Neural progenitor cell (in vitro differentiated cells): ENCODE data around the gene AQP11. TPM values are rescaled to one million over a fixed set of nuclear protein-coding genes. Genes with fewer than 3 reads are reported as not detected.

ENCODE experiments used
- DNase-seq: peaks from one replicate; pipeline ENCODE4 v3.0.0-alpha.2; 2016; ENCODE audit warnings: low spot score
- H2AFZ ChIP-seq: fragments of 200-600 bp; sonication (generic); replicated peaks from 2 replicates; pipeline ENCODE4 v1.6.1; 2016; ENCODE audit warnings: antibody characterized with exemption
- H3F3A ChIP-seq: fragments of 200-600 bp; sonication (generic); 2 replicates; pipeline ENCODE4 v1.6.1; 2016; ENCODE audit warnings: antibody characterized with exemption, low read depth
- H3K27ac ChIP-seq: fragments of 200-600 bp; sonication (generic); 2 replicates; pipeline ENCODE4 v1.5.1; 2016; ENCODE audit warnings: mild to moderate bottlenecking
- H3K27me3 ChIP-seq: fragments of 200-600 bp; sonication (generic); 2 replicates; pipeline ENCODE4 v1.6.1; 2016; ENCODE audit warnings: mild to moderate bottlenecking, moderate library complexity
- H3K36me3 ChIP-seq: fragments of 200-600 bp; sonication (generic); 2 replicates; pipeline ENCODE4 v1.5.1; 2016
- H3K4me1 ChIP-seq: fragments of 200-600 bp; sonication (generic); 2 replicates; pipeline ENCODE4 v1.6.1; 2016; ENCODE audit warnings: mixed run types
- H3K4me2 ChIP-seq: fragments of 200-600 bp; sonication (generic); 2 replicates; pipeline ENCODE4 v1.6.1; 2016
- H3K4me3 ChIP-seq: fragments of 200-600 bp; sonication (generic); 2 replicates; pipeline ENCODE4 v1.5.1; 2016
- H3K79me2 ChIP-seq: fragments of 200-600 bp; sonication (generic); 2 replicates; pipeline ENCODE4 v1.6.1; 2016; ENCODE audit warnings: low read depth
- H3K9ac ChIP-seq: fragments of 200-600 bp; sonication (generic); 2 replicates; pipeline ENCODE4 v1.6.1; 2016
- H3K9me3 ChIP-seq: fragments of 200-600 bp; sonication (generic); 2 replicates; pipeline ENCODE4 v1.5.1; 2016; ENCODE audit warnings: low read depth
- H4K20me1 ChIP-seq: fragments of 200-600 bp; sonication (generic); 2 replicates; pipeline ENCODE4 v1.6.1; 2016; ENCODE audit warnings: low read depth
- H3K27ac Mint-ChIP-seq: 3 replicates; pipeline ENCODE4 v1.8.0; 2021; ENCODE audit warnings: mixed read lengths
- H3K27me3 Mint-ChIP-seq: 2 replicates; pipeline ENCODE4 v1.8.0; 2022; ENCODE audit warnings: low read depth, mild to moderate bottlenecking, inconsistent platforms, moderate library complexity, mixed read lengths; ENCODE audit not compliant: insufficient read depth
- H3K36me3 Mint-ChIP-seq: 3 replicates; pipeline ENCODE4 v1.8.0; 2021; ENCODE audit warnings: mixed read lengths
- H3K4me1 Mint-ChIP-seq: 3 replicates; pipeline ENCODE4 v1.8.0; 2021; ENCODE audit warnings: mixed read lengths
- H3K4me3 Mint-ChIP-seq: 3 replicates; pipeline ENCODE4 v1.8.0; 2021; ENCODE audit warnings: mild to moderate bottlenecking, moderate library complexity, mixed read lengths
- H3K9me3 Mint-ChIP-seq: 3 replicates; pipeline ENCODE4 v1.8.0; 2020; ENCODE audit warnings: mixed read lengths
- EZH2 ChIP-seq: fragments of 200-600 bp; sonication (generic); IDR thresholded peaks from 2 replicates; pipeline ENCODE4 v1.6.1; 2017; ENCODE audit warnings: antibody characterized with exemption, mild to moderate bottlenecking, moderate library complexity
- EZH2phosphoT487 ChIP-seq: fragments of 200-600 bp; sonication (generic); IDR thresholded peaks from 2 replicates; pipeline ENCODE4 v1.6.1; 2017; ENCODE audit warnings: antibody characterized with exemption
- total RNA-seq: library from RNA; depleted of rRNA; stranded (reverse); fragments of >200 nt; gene quantifications from 2 replicates; pipeline ENCODE4 v1.2.3, GENCODE V29; 2015; ENCODE audit warnings: low replicate concordance
- TF ChIP-seq, protein P1 (sequence below): fragments of 200-600 bp; sonication (generic); IDR thresholded peaks from 2 replicates; pipeline ENCODE4 v1.5.1; 2017; ENCODE audit warnings: antibody characterized with exemption, mild to moderate bottlenecking

The AQP11 gene
- total RNA-seq, 1 donor from 2014 or later, result 0.24 TPM

DNA sequence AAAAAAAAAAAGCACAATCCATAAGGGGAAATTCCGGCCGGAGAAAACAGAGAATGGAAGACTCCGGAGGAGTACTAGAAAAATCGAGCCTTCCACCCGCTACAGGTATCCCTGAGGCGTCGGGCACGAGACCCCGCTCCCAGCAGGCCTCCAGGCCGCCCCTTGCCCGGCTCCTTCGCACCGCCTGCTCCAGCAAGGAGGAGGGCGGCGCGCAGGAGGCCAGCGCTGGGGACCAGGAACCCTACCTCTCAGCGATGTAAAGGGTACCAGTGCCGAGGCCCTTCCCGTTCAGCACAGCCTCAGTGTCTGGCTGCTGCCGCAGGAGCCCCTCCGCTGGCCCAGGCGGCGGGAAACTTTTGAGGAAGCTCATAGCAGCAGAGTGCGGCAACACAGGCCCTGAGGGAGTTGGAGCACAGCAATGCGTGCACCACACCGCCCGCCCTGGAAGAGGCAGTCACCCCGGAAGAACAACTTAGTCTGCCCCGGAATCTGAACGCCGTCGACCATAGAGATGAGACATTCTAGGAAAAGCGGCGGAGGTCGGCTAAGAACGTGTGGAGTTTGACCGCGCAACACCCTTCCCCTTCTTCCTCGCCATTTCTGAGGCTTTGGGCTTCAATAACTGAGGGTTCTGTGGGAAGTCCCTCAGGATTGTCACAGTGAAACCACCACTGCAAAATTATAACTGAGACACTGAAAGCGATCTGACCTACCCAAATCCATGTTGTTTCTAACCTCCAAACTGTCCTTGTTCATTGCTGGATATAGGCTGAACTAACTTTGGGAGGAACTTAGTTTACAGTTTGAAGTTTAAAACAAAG is 47.8 kb downstream of the AQP11 start, which contains the start of gene CLNS1A:
Gene CLNS1A, minus strand, starts transcription at position 450 of the 821 bp plus-strand sequence. Its CDS starts 80 bp downstream, at position 370.
- peak within 1 kb of the TSS; percentile 97 for H3K4me3 Mint-ChIP-seq
- Histone ChIP-seq H3K79me2 (peaks cover 50% of the 10 kb centered on the region), H3F3A (peaks cover 10% of the 10 kb centered on the region), H3K4me2 (peak within 1 kb of the TSS; percentile 94), H2AFZ (peak within 1 kb of the TSS; percentile 59), H3K4me3 (peak within 1 kb of the TSS; percentile 85), H4K20me1 (peaks cover 10% of the 10 kb centered on the region), H3K4me1 (peaks cover 6% of the 10 kb centered on the region), H3K9ac (peak within 1 kb of the TSS; percentile 86), H3K27me3 (no peaks in the 10 kb centered on the region), H3K9me3 (no peaks in the 10 kb centered on the region), H3K27ac (peak within 1 kb of the TSS; percentile 64), H3K36me3 (peaks cover under 1% of the 10 kb centered on the region)
- H3K27ac Mint-ChIP-seq, result peak within 1 kb of the TSS; percentile 99
- peaks cover 14% of the 10 kb centered on the region for H3K36me3 Mint-ChIP-seq
- TF ChIP-seq EZH2 (no peak), EZH2phosphoT487 (no peak)
- TF ChIP-seq, protein P1, sequence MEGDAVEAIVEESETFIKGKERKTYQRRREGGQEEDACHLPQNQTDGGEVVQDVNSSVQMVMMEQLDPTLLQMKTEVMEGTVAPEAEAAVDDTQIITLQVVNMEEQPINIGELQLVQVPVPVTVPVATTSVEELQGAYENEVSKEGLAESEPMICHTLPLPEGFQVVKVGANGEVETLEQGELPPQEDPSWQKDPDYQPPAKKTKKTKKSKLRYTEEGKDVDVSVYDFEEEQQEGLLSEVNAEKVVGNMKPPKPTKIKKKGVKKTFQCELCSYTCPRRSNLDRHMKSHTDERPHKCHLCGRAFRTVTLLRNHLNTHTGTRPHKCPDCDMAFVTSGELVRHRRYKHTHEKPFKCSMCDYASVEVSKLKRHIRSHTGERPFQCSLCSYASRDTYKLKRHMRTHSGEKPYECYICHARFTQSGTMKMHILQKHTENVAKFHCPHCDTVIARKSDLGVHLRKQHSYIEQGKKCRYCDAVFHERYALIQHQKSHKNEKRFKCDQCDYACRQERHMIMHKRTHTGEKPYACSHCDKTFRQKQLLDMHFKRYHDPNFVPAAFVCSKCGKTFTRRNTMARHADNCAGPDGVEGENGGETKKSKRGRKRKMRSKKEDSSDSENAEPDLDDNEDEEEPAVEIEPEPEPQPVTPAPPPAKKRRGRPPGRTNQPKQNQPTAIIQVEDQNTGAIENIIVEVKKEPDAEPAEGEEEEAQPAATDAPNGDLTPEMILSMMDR, result no peak
- H3K27me3 Mint-ChIP-seq, result peaks cover 3% of the 10 kb centered on the region
- peaks cover 22% of the 10 kb centered on the region for H3K4me1 Mint-ChIP-seq
- H3K9me3 Mint-ChIP-seq, result peaks cover 4% of the 10 kb centered on the region
- peak; percentile 88 for DNase-seq

DNA sequence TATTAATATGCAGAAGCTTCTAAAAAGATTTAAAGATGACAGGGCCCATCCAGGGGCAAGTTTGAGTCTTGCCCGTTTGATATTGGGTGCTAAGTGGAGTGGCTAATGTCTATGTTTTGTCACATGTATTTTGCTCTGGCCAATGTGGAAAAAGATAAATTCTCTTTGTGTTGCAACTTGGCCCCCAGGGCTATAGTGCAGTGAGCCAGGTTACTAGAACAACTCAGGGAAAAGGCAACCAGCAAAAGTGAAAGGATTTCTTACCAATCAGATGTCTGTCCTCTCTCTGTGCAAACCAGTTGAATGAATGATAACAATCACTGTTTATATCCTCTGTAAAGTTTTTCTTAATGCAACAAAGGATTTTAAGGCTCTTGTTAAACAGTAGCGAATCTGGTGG is 52.5 kb downstream of the AQP11 start:
- H3K9ac ChIP-seq, result no peak overlapping the region
- Mint-ChIP-seq H3K27ac (no peak overlapping the region), H3K27me3 (peaks cover 13% of the 10 kb centered on the region), H3K9me3 (peaks cover 4% of the 10 kb centered on the region), H3K36me3 (no peaks in the 10 kb centered on the region), H3K4me3 (no peak overlapping the region), H3K4me1 (peaks cover 11% of the 10 kb centered on the region)
- H3K27ac ChIP-seq, result no peak overlapping the region
- DNase-seq, result no peak
- no peaks in the 10 kb centered on the region for H3K4me1 ChIP-seq
- peak overlapping the region; percentile 48 for H2AFZ ChIP-seq
- H4K20me1 ChIP-seq, result no peaks in the 10 kb centered on the region
- no peak overlapping the region for H3K4me3 ChIP-seq
- no peaks in the 10 kb centered on the region for H3K27me3 ChIP-seq
- peaks cover 3% of the 10 kb centered on the region for H3K79me2 ChIP-seq
- peaks cover 10% of the 10 kb centered on the region for H3F3A ChIP-seq
- no peaks in the 10 kb centered on the region for H3K9me3 ChIP-seq
- no peaks in the 10 kb centered on the region for H3K36me3 ChIP-seq
- TF ChIP-seq EZH2phosphoT487 (no peak), EZH2 (no peak)
- TF ChIP-seq, protein P1, result no peak
- no peak overlapping the region for H3K4me2 ChIP-seq

DNA sequence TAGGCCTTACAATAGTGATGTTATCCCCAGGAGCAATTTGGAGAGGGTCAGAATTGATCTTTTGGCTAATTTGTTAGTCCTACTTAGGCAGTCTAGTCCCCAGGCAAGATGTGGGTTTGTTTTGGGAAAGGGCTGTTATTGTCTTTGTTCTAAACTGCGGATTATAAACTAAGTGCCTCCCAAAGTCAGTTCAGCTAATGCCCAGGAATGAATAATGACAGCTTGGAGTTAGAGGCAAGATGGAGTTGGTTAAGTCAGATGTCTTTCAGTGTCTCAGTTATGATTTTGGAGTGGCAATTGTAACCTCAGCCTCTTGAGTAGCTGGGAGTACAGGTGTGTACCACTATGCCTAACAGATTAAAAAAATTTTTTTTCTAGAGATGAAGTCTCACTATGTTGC is 55.1 kb downstream of the AQP11 start:
- H2AFZ ChIP-seq, result peak overlapping the region; percentile 72

More for the DNA sequence above, 55.1 kb downstream of the AQP11 start:
- Histone ChIP-seq H3F3A (no peaks in the 10 kb centered on the region), H3K9ac (no peak overlapping the region), H3K4me3 (no peak overlapping the region), H4K20me1 (no peaks in the 10 kb centered on the region), H3K9me3 (no peaks in the 10 kb centered on the region), H3K27ac (no peak overlapping the region), H3K27me3 (no peaks in the 10 kb centered on the region), H3K4me2 (no peak overlapping the region), H3K79me2 (no peaks in the 10 kb centered on the region), H3K36me3 (no peaks in the 10 kb centered on the region), H3K4me1 (no peaks in the 10 kb centered on the region)
- no peak for TF ChIP-seq EZH2phosphoT487
- no peak for TF ChIP-seq EZH2
- TF ChIP-seq, protein P1, result no peak
- peaks cover 4% of the 10 kb centered on the region for H3K9me3 Mint-ChIP-seq
- H3K4me1 Mint-ChIP-seq, result peaks cover 2% of the 10 kb centered on the region
- H3K4me3 Mint-ChIP-seq, result no peak overlapping the region
- DNase-seq, result no peak
- no peaks in the 10 kb centered on the region for H3K36me3 Mint-ChIP-seq
- H3K27ac Mint-ChIP-seq, result no peak overlapping the region
- H3K27me3 Mint-ChIP-seq, result peaks cover 13% of the 10 kb centered on the region
